Liver (tissue), 9 donors: ENCODE measurements around the gene PTN. TPM values are rescaled to one million over a fixed set of nuclear protein-coding genes. Genes with fewer than 3 reads are reported as not detected.

Experiments used
- DNase-seq: peaks from one replicate; pipeline ENCODE4 v3.0.0-alpha.2; 2017; ENCODE audit warnings: low spot score
- H3K27ac ChIP-seq, 2 donors: one replicate each; pipeline ENCODE4 v1.7.0; 2013; ENCODE audit warnings: inconsistent platforms in 2 of 2, low read length in 2 of 2, control low read depth in 1 of 2, low read depth in 1 of 2, mild to moderate bottlenecking in 1 of 2
- H3K27me3 ChIP-seq, 4 donors: one replicate each; pipeline versions ENCODE4 v1.6.1 to v1.7.0; 2013; ENCODE audit warnings: low read length in 3 of 4, inconsistent platforms in 1 of 4, mild to moderate bottlenecking in 1 of 4, moderate library complexity in 1 of 4; ENCODE audit not compliant: control insufficient read depth in 4 of 4, insufficient read depth in 4 of 4
- H3K36me3 ChIP-seq, 4 donors: one replicate each; pipeline versions ENCODE4 v1.6.1 to v1.7.0; 2013; ENCODE audit warnings: low read length in 3 of 4, mild to moderate bottlenecking in 3 of 4, low read depth in 1 of 4, moderate library complexity in 1 of 4; ENCODE audit not compliant: control insufficient read depth in 4 of 4, insufficient read depth in 3 of 4
- H3K4me1 ChIP-seq, 4 donors: one replicate each; pipeline versions ENCODE4 v1.6.1 to v1.7.0; 2013; ENCODE audit warnings: low read length in 3 of 4, mild to moderate bottlenecking in 3 of 4, moderate library complexity in 1 of 4; ENCODE audit not compliant: control insufficient read depth in 4 of 4, insufficient read depth in 4 of 4
- H3K4me3 ChIP-seq, 3 donors: one replicate each; pipeline versions ENCODE4 v1.6.1 to v1.7.0; 2013; ENCODE audit warnings: low read length in 3 of 3, control low read depth in 1 of 3, low read depth in 1 of 3, mild to moderate bottlenecking in 1 of 3
- H3K9ac ChIP-seq, 2 donors: one replicate each; pipeline ENCODE4 v1.7.0; 2013; ENCODE audit warnings: low read length in 2 of 2, mild to moderate bottlenecking in 2 of 2, moderate library complexity in 2 of 2, control low read depth in 1 of 2, low read depth in 1 of 2
- H3K9me3 ChIP-seq, 4 donors: one replicate each; pipeline versions ENCODE4 v1.6.1 to v1.7.0; 2013; ENCODE audit warnings: low read length in 3 of 4; ENCODE audit not compliant: control insufficient read depth in 4 of 4
- EGR1 ChIP-seq, 2 donors: IDR thresholded peaks; 2 replicates each; pipeline ENCODE4 v1.6.1; 2016 to 2018; ENCODE audit warnings: antibody characterized with exemption in 2 of 2, low read depth in 2 of 2
- FOXA1 ChIP-seq: IDR thresholded peaks from 2 replicates; pipeline ENCODE4 v1.6.1; 2016; ENCODE audit warnings: antibody characterized with exemption
- FOXA2 ChIP-seq: IDR thresholded peaks from 2 replicates; pipeline ENCODE4 v1.6.1; 2016; ENCODE audit warnings: antibody characterized with exemption
- GABPA ChIP-seq, 2 donors: IDR thresholded peaks in 1 of 2; conservative IDR thresholded peaks in 1 of 2; 2 replicates each; pipeline ENCODE4 v1.6.1; 2016; ENCODE audit warnings: antibody characterized with exemption in 2 of 2, mild to moderate bottlenecking in 1 of 2, moderate library complexity in 1 of 2
- HNF4A ChIP-seq, 2 donors: conservative IDR thresholded peaks; 2 replicates each; pipeline ENCODE4 v1.6.1; 2016; ENCODE audit warnings: antibody characterized with exemption in 2 of 2, mild to moderate bottlenecking in 2 of 2
- HNF4G ChIP-seq: IDR thresholded peaks from 2 replicates; pipeline ENCODE4 v1.6.1; 2016; ENCODE audit warnings: antibody characterized with exemption
- JUND ChIP-seq, 2 donors: IDR thresholded peaks; 2 replicates each; pipeline ENCODE4 v1.6.1; 2016; ENCODE audit warnings: antibody characterized with exemption in 2 of 2
- NR2F2 ChIP-seq: IDR thresholded peaks from 2 replicates; pipeline ENCODE4 v1.6.1; 2016; ENCODE audit warnings: antibody characterized with exemption
- RAD21 ChIP-seq, 2 donors: IDR thresholded peaks; 2 replicates each; pipeline ENCODE4 v1.6.1; 2016; ENCODE audit warnings: antibody characterized with exemption in 2 of 2, mild to moderate bottlenecking in 2 of 2
- RXRA ChIP-seq, 2 donors: IDR thresholded peaks; 2 replicates each; pipeline ENCODE4 v1.6.1; 2017 to 2018; ENCODE audit warnings: antibody characterized with exemption in 2 of 2, mild to moderate bottlenecking in 1 of 2
- SP1 ChIP-seq: IDR thresholded peaks from 2 replicates; pipeline ENCODE4 v1.6.1; 2018; ENCODE audit warnings: antibody characterized with exemption, mild to moderate bottlenecking
- TAF1 ChIP-seq: conservative IDR thresholded peaks from 2 replicates; pipeline ENCODE4 v1.6.1; 2016; ENCODE audit warnings: antibody characterized with exemption, mild to moderate bottlenecking
- YY1 ChIP-seq: IDR thresholded peaks from 2 replicates; pipeline ENCODE4 v1.6.1; 2016; ENCODE audit warnings: antibody characterized with exemption, mild to moderate bottlenecking
- WGBS: extraction: QIAGEN DNeasy Blood & Tissue Kit; methylation state at CpG from one replicate; pipeline ENCODE4 v1.1.7; 2013; 5-methylcytosine and 5-hydroxymethylcytosine counted together
- polyA plus RNA-seq, 2 donors: library from polyadenylated mRNA; stranded (reverse) in 1 of 2; unstranded in 1 of 2; fragments of 200-250 nt in 1 of 2; fragments of >200 nt in 1 of 2; fragmentation: Nextera tagmentation in 1 of 2; extraction: Ambion mirVana in 1 of 2; gene quantifications; one replicate each; pipeline versions ENCODE4 v1.2.1 to v1.2.3, GENCODE V29; 2013 to 2015
- total RNA-seq, 2 donors: library from RNA; depleted of rRNA; stranded (reverse); fragments of >200 nt; gene quantifications; one replicate each; pipeline ENCODE4 v1.2.3, GENCODE V29; 2014
- TF ChIP-seq, protein P1 (sequence below): IDR thresholded peaks from 2 replicates; pipeline ENCODE4 v1.6.1; 2016; ENCODE audit warnings: antibody characterized with exemption, mild to moderate bottlenecking
- TF ChIP-seq, protein P2 (sequence below): IDR thresholded peaks from 2 replicates; pipeline ENCODE4 v1.6.1; 2016; ENCODE audit warnings: antibody characterized with exemption
- TF ChIP-seq, protein P3 (sequence below): IDR thresholded peaks from 2 replicates; pipeline ENCODE4 v1.6.1; 2016; ENCODE audit warnings: antibody characterized with exemption
- TF ChIP-seq, protein P4 (sequence below): fragments of 150-350 bp; IDR thresholded peaks from 2 replicates; pipeline ENCODE4 v1.5.1; 2017; ENCODE audit warnings: improper control_type of control experiment, low read depth, low read length; ENCODE audit not compliant: missing input control
- TF ChIP-seq, protein P5 (sequence below): IDR thresholded peaks from 2 replicates; pipeline ENCODE4 v1.6.1; 2016; ENCODE audit warnings: antibody characterized with exemption
- donor health status: healthy.
- donor health status: healthy.
- donor health status: healthy.
- donor health status: healthy.
- donor health status: healthy.

The PTN gene
- total and polyA plus RNA-seq, 4 donors = 0.50 to 4.8 (median 1.6) TPM

DNA sequence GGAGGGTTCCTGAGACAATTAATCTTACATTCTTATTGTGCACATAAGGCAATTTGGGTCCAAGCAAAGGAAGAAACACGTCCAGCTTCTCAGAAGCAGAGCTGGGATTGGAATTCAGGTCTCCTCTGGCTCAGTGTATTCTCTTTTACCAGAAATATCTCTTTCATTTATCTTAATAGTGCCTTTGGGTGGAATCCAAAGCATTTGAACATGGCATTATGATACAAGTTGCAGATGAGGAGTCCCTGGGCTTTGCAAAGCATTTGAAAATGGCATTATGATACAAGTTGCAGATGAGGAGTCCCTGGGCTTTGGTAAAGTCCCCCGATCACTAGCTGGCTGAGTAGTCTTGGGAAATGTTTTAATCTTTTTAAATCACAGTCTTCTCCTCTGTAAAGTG, 30.0 kb upstream of the PTN start:
- TF ChIP-seq FOXA2 = no peak
- TF ChIP-seq, protein P1, sequence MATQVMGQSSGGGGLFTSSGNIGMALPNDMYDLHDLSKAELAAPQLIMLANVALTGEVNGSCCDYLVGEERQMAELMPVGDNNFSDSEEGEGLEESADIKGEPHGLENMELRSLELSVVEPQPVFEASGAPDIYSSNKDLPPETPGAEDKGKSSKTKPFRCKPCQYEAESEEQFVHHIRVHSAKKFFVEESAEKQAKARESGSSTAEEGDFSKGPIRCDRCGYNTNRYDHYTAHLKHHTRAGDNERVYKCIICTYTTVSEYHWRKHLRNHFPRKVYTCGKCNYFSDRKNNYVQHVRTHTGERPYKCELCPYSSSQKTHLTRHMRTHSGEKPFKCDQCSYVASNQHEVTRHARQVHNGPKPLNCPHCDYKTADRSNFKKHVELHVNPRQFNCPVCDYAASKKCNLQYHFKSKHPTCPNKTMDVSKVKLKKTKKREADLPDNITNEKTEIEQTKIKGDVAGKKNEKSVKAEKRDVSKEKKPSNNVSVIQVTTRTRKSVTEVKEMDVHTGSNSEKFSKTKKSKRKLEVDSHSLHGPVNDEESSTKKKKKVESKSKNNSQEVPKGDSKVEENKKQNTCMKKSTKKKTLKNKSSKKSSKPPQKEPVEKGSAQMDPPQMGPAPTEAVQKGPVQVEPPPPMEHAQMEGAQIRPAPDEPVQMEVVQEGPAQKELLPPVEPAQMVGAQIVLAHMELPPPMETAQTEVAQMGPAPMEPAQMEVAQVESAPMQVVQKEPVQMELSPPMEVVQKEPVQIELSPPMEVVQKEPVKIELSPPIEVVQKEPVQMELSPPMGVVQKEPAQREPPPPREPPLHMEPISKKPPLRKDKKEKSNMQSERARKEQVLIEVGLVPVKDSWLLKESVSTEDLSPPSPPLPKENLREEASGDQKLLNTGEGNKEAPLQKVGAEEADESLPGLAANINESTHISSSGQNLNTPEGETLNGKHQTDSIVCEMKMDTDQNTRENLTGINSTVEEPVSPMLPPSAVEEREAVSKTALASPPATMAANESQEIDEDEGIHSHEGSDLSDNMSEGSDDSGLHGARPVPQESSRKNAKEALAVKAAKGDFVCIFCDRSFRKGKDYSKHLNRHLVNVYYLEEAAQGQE = no peak
- TF ChIP-seq GABPA (IDR thresholded peaks at IDR 0.05 in 1 of 2, conservative IDR thresholded peaks at IDR 0.05 in 1 of 2) = no peak
- TF ChIP-seq EGR1 (IDR thresholded peaks at IDR 0.05; ENCODE audit: low read depth in 2 of 2) = no peak
- no peak for TF ChIP-seq YY1
- no peak for TF ChIP-seq HNF4A (conservative IDR thresholded peaks at IDR 0.05)
- TF ChIP-seq SP1 = no peak
- no peak for TF ChIP-seq TAF1
- TF ChIP-seq, protein P2, sequence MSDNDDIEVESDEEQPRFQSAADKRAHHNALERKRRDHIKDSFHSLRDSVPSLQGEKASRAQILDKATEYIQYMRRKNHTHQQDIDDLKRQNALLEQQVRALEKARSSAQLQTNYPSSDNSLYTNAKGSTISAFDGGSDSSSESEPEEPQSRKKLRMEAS = no peak
- TF ChIP-seq, protein P3, sequence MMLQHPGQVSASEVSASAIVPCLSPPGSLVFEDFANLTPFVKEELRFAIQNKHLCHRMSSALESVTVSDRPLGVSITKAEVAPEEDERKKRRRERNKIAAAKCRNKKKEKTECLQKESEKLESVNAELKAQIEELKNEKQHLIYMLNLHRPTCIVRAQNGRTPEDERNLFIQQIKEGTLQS = no peak
- no peak for TF ChIP-seq HNF4G
- TF ChIP-seq RXRA (IDR thresholded peaks at IDR 0.05) = no peak
- TF ChIP-seq, protein P4, sequence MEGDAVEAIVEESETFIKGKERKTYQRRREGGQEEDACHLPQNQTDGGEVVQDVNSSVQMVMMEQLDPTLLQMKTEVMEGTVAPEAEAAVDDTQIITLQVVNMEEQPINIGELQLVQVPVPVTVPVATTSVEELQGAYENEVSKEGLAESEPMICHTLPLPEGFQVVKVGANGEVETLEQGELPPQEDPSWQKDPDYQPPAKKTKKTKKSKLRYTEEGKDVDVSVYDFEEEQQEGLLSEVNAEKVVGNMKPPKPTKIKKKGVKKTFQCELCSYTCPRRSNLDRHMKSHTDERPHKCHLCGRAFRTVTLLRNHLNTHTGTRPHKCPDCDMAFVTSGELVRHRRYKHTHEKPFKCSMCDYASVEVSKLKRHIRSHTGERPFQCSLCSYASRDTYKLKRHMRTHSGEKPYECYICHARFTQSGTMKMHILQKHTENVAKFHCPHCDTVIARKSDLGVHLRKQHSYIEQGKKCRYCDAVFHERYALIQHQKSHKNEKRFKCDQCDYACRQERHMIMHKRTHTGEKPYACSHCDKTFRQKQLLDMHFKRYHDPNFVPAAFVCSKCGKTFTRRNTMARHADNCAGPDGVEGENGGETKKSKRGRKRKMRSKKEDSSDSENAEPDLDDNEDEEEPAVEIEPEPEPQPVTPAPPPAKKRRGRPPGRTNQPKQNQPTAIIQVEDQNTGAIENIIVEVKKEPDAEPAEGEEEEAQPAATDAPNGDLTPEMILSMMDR = no peak
- no peak for TF ChIP-seq FOXA1
- no peak for TF ChIP-seq RAD21 (IDR thresholded peaks at IDR 0.05)
- TF ChIP-seq JUND (IDR thresholded peaks at IDR 0.05) = no peak
- no peak for TF ChIP-seq NR2F2
- TF ChIP-seq, protein P5, sequence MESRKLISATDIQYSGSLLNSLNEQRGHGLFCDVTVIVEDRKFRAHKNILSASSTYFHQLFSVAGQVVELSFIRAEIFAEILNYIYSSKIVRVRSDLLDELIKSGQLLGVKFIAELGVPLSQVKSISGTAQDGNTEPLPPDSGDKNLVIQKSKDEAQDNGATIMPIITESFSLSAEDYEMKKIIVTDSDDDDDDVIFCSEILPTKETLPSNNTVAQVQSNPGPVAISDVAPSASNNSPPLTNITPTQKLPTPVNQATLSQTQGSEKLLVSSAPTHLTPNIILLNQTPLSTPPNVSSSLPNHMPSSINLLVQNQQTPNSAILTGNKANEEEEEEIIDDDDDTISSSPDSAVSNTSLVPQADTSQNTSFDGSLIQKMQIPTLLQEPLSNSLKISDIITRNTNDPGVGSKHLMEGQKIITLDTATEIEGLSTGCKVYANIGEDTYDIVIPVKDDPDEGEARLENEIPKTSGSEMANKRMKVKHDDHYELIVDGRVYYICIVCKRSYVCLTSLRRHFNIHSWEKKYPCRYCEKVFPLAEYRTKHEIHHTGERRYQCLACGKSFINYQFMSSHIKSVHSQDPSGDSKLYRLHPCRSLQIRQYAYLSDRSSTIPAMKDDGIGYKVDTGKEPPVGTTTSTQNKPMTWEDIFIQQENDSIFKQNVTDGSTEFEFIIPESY = no peak
- H3K27me3 ChIP-seq = no peaks in the 10 kb centered on the region
- peaks cover 0 to 5% (median under 1%) of the 10 kb centered on the region in 4 donors for H3K9me3 ChIP-seq
- WGBS = 67% methylated on average over 2 of the region's 2 CpGs
- H3K9ac ChIP-seq = no peak overlapping the region
- H3K4me1 ChIP-seq = no peaks in the 10 kb centered on the region
- H3K36me3 ChIP-seq = no peaks in the 10 kb centered on the region
- no peak overlapping the region for H3K27ac ChIP-seq
- H3K4me3 ChIP-seq = no peak overlapping the region
- no peak for DNase-seq
